ENCODE results near the gene POLN. TPM values are rescaled to one million over a fixed set of nuclear protein-coding genes. Genes with fewer than 3 reads are reported as not detected.

Gene POLN
- polyA plus RNA-seq, 1 donor (not counting 4 experiments of a cell fraction or from before 2014, with no cell fraction given): 1.3 TPM

DNA sequence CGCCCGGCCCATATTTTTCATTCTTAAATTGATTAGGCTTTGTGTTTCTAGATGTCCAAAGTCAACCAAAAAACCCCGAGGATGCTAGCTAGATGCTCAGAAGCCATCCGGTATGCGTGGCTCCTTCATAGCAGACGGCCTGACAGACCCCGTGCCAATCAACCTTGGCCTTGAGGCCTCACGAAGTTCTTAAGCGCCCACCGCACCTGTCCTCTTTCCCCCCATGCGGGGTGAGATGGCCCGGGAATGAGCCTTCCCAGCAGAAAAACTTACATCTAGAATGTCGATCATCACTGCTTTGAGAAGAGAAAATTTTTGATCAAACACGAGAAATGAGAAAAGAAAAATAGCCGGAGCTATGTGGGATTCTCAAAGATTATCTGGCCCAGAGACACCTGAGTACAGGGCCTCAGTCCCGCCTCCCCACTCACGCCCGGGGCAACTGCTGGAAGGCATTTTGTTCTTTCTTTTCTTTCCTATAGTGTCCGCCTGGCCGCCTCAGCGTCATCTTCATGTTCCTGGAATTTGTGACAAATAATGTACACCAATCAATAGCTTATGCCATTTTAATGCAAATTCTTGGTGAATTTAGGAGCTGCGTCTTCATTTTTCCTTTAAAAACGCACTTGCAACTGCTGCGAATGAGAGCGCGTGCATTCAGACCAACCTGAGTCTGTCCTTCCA is 184.4 kb downstream of the POLN start:
- FAIRE-seq (no peak), DNase-seq (ENCODE audit: low read depth, low spot score) (no peak)
- Histone ChIP-seq H3K9ac (ENCODE audit: control insufficient read depth, extremely low read depth, insufficient read depth, low read length) (no peak overlapping the region), H3K9me1 (ENCODE audit: control insufficient read depth, extremely low read depth, insufficient read depth, low read length) (no peaks in the 10 kb centered on the region), H3K9me3 (ENCODE audit: control insufficient read depth, low read depth, low read length) (no peaks in the 10 kb centered on the region), H3K27ac (ENCODE audit: control insufficient read depth, insufficient read depth, low read length) (no peak overlapping the region), H2AFZ (ENCODE audit: control insufficient read depth, low read length) (no peak overlapping the region), H3K4me1 (ENCODE audit: control insufficient read depth, extremely low read depth, insufficient read depth, low read length) (no peaks in the 10 kb centered on the region), H3K79me2 (ENCODE audit: control insufficient read depth, insufficient read depth, low read length) (no peaks in the 10 kb centered on the region), H3K27me3 (ENCODE audit: control insufficient read depth, extremely low read depth, insufficient read depth, low read length) (peaks cover 59% of the 10 kb centered on the region), H3K36me3 (ENCODE audit: control insufficient read depth in 2 of 2, extremely low read depth in 1 of 2, insufficient read depth in 2 of 2, low read length in 2 of 2) (no peaks in the 10 kb centered on the region), H3K4me2 (ENCODE audit: control insufficient read depth, extremely low read depth, insufficient read depth, low read depth, low read length) (no peak overlapping the region), H3K4me3 (ENCODE audit: control insufficient read depth in 2 of 3, extremely low read depth in 1 of 3, insufficient read depth in 2 of 3, low read depth in 1 of 3, low read length in 3 of 3) (no peak overlapping the region), H4K20me1 (ENCODE audit: control insufficient read depth, extremely low read depth, insufficient read depth, low read length) (no peaks in the 10 kb centered on the region)
- dilution Hi-C loops (cut with MboI; ENCODE audit: extremely low pct_ligation_motif_present, low sequenced_read_pairs): no loop called here
- TF ChIP-seq CTCF (optimal IDR thresholded peaks at IDR 0.05 in 1 of 3, IDR thresholded peaks at IDR 0.05 in 1 of 3, conservative IDR thresholded peaks at IDR 0.05 in 1 of 3; ENCODE audit: extremely low read depth in 1 of 3, insufficient read depth in 2 of 3, low read length in 3 of 3): no peak
- TF ChIP-seq EZH2 (IDR thresholded peaks at IDR 0.05; ENCODE audit: low read length): no peak

DNA sequence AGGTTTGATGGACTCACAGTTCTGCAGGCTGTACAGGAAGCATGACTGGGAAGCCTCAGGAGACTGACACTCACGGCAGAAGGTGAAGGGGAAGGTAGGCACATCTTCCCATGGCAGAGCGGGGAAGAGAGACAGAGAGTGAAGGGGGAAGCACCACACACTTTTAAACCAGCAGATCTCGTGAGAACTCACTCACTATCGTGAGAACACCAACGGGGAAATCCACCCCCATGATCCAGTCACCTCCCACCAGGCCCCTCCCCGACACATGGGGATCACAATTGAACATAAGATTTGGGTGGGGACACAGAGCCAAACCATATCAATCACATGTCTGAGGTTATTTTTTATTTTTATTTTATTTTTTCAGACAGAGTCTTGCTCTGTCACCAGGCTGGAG is 187.7 kb downstream of the POLN start:
- Histone ChIP-seq H4K20me1 (ENCODE audit: control insufficient read depth, extremely low read depth, insufficient read depth, low read length) (no peaks in the 10 kb centered on the region), H3K36me3 (ENCODE audit: control insufficient read depth in 2 of 2, extremely low read depth in 1 of 2, insufficient read depth in 2 of 2, low read length in 2 of 2) (no peaks in the 10 kb centered on the region), H3K9me3 (ENCODE audit: control insufficient read depth, low read depth, low read length) (no peaks in the 10 kb centered on the region), H3K4me1 (ENCODE audit: control insufficient read depth, extremely low read depth, insufficient read depth, low read length) (no peaks in the 10 kb centered on the region), H3K9ac (ENCODE audit: control insufficient read depth, extremely low read depth, insufficient read depth, low read length) (no peak overlapping the region), H3K4me3 (ENCODE audit: control insufficient read depth in 2 of 3, extremely low read depth in 1 of 3, insufficient read depth in 2 of 3, low read depth in 1 of 3, low read length in 3 of 3) (no peak overlapping the region), H3K79me2 (ENCODE audit: control insufficient read depth, insufficient read depth, low read length) (no peaks in the 10 kb centered on the region), H3K27me3 (ENCODE audit: control insufficient read depth, extremely low read depth, insufficient read depth, low read length) (peaks cover 47% of the 10 kb centered on the region), H3K4me2 (ENCODE audit: control insufficient read depth, extremely low read depth, insufficient read depth, low read depth, low read length) (no peak overlapping the region), H2AFZ (ENCODE audit: control insufficient read depth, low read length) (no peak overlapping the region), H3K27ac (ENCODE audit: control insufficient read depth, insufficient read depth, low read length) (no peak overlapping the region), H3K9me1 (ENCODE audit: control insufficient read depth, extremely low read depth, insufficient read depth, low read length) (no peaks in the 10 kb centered on the region)
- no peak for FAIRE-seq
- no peak for TF ChIP-seq CTCF (optimal IDR thresholded peaks at IDR 0.05 in 1 of 3, IDR thresholded peaks at IDR 0.05 in 1 of 3, conservative IDR thresholded peaks at IDR 0.05 in 1 of 3; ENCODE audit: extremely low read depth in 1 of 3, insufficient read depth in 2 of 3, low read length in 3 of 3)
- no peak for TF ChIP-seq EZH2 (IDR thresholded peaks at IDR 0.05; ENCODE audit: low read length)
- dilution Hi-C loops (cut with MboI; ENCODE audit: extremely low pct_ligation_motif_present, low sequenced_read_pairs): no loop called here
- DNase-seq (ENCODE audit: low read depth, low spot score): no peak

All from keratinocyte (primary cell).